Measurements from ENCODE around the gene SMAD5. TPM values are rescaled to one million over a fixed set of nuclear protein-coding genes. Genes with fewer than 3 reads are reported as not detected.

The SMAD5 gene
- total RNA-seq, 4 donors from 2014 or later, result 25.6 to 50.1 (median 32.0) TPM

- H3K27ac ChIP-seq, result peak overlapping the region; percentile 62 to 82 (median 76)
- peaks cover 10 to 11% of the 10 kb centered on the region in 2 donors for H3K4me1 ChIP-seq
- TF ChIP-seq CTCF (IDR thresholded peaks at IDR 0.05 in 4 of 5, conservative IDR thresholded peaks at IDR 0.05 in 1 of 5) (no peak), POLR2A (IDR thresholded peaks at IDR 0.05) (no peak)
- in situ Hi-C loops (cut with MboI; ENCODE audit: low sequenced_read_pairs in 4 of 4), result loop anchor here in 3 of 4 donors (5.0 to 10.0 kb wide), 3 partner anchors 133 to 203 kb away; partner anchors contain the start of gene LECT2 (in 1 of the 3)
- H3K4me3 ChIP-seq, result peak overlapping the region in 2 of 4 donors; percentile 4 to 8
- H3K9me3 ChIP-seq, result no peaks in the 10 kb centered on the region
- ATAC-seq (peak; percentile 90 to 96), DNase-seq (peak; percentile 31 to 75)
- H3K36me3 ChIP-seq, result no peaks in the 10 kb centered on the region
- intact Hi-C loops (cut with DNase I; ENCODE audit: low total_unique reads), result loop anchor here (2.0 kb wide), 1 partner anchor 45 kb away; the partner anchor contains the start of gene SMAD5
- no peaks in the 10 kb centered on the region for H3K27me3 ChIP-seq
Measured at GRCh38 chr5:136087961-136088871, 44.4 kb upstream of the SMAD5 start.

- peaks cover 10 to 11% of the 10 kb centered on the region in 2 donors for H3K4me1 ChIP-seq
- no peak overlapping the region for H3K4me3 ChIP-seq
- TF ChIP-seq POLR2A (IDR thresholded peaks at IDR 0.05) (no peak), CTCF (IDR thresholded peaks at IDR 0.05 in 4 of 5, conservative IDR thresholded peaks at IDR 0.05 in 1 of 5) (no peak)
- in situ Hi-C loops (cut with MboI; ENCODE audit: low sequenced_read_pairs in 4 of 4), result loop anchor here in 3 of 4 donors (5.0 to 10.0 kb wide), 3 partner anchors 135 to 205 kb away; partner anchors contain the start of gene LECT2 (in 1 of the 3)
- no peaks in the 10 kb centered on the region for H3K36me3 ChIP-seq
- no peaks in the 10 kb centered on the region for H3K27me3 ChIP-seq
- no peaks in the 10 kb centered on the region for H3K9me3 ChIP-seq
- DNase-seq (no peak), ATAC-seq (no peak)
- peak overlapping the region in 1 of 4 donors; percentile 18 for H3K27ac ChIP-seq
- intact Hi-C loops (cut with DNase I; ENCODE audit: low total_unique reads), result loop anchor here (2.0 kb wide), 1 partner anchor 43 kb away; the partner anchor contains the start of gene SMAD5
Measured at GRCh38 chr5:136089791-136090190, 42.9 kb upstream of the SMAD5 start.

GRCh38 chr5:136090319-136090718, 42.3 kb upstream of the SMAD5 start:
- in situ Hi-C loops (cut with MboI; ENCODE audit: low sequenced_read_pairs in 4 of 4) (no loop called here), intact Hi-C loops (cut with DNase I; ENCODE audit: low total_unique reads) (no loop called here)
- H3K27ac ChIP-seq, result peak overlapping the region in 1 of 4 donors; percentile 18
- DNase-seq, result no peak
- TF ChIP-seq POLR2A (IDR thresholded peaks at IDR 0.05) (no peak), CTCF (IDR thresholded peaks at IDR 0.05 in 4 of 5, conservative IDR thresholded peaks at IDR 0.05 in 1 of 5) (no peak)
- H3K27me3 ChIP-seq, result no peaks in the 10 kb centered on the region
- H3K36me3 ChIP-seq, result no peaks in the 10 kb centered on the region
- no peak overlapping the region for H3K4me3 ChIP-seq
- H3K4me1 ChIP-seq, result peaks cover 10 to 11% of the 10 kb centered on the region in 2 donors
- H3K9me3 ChIP-seq, result no peaks in the 10 kb centered on the region
- ATAC-seq, result no peak

- H3K27ac ChIP-seq, result no peak overlapping the region
- H3K27me3 ChIP-seq, result no peaks in the 10 kb centered on the region
- no peak for DNase-seq
- intact Hi-C loops (cut with DNase I; ENCODE audit: low total_unique reads), result no loop called here
- H3K4me1 ChIP-seq, result no peaks in the 10 kb centered on the region
- no peak for ATAC-seq
- in situ Hi-C loops (cut with MboI; ENCODE audit: low sequenced_read_pairs in 4 of 4), result no loop called here
- no peak overlapping the region for H3K4me3 ChIP-seq
- no peaks in the 10 kb centered on the region for H3K36me3 ChIP-seq
- no peaks in the 10 kb centered on the region for H3K9me3 ChIP-seq
- TF ChIP-seq CTCF (IDR thresholded peaks at IDR 0.05 in 4 of 5, conservative IDR thresholded peaks at IDR 0.05 in 1 of 5) (no peak), POLR2A (IDR thresholded peaks at IDR 0.05) (no peak)
Measured at GRCh38 chr5:136094189-136094912, 38.3 kb upstream of the SMAD5 start.
